Fibroblast of upper back skin (primary cell): ENCODE data around the gene PLXNA2.

Source experiments
- DNase-seq: peaks from one replicate; pipeline ENCODE4 v3.0.0-alpha.2; 2013

Gene PLXNA2

DNA sequence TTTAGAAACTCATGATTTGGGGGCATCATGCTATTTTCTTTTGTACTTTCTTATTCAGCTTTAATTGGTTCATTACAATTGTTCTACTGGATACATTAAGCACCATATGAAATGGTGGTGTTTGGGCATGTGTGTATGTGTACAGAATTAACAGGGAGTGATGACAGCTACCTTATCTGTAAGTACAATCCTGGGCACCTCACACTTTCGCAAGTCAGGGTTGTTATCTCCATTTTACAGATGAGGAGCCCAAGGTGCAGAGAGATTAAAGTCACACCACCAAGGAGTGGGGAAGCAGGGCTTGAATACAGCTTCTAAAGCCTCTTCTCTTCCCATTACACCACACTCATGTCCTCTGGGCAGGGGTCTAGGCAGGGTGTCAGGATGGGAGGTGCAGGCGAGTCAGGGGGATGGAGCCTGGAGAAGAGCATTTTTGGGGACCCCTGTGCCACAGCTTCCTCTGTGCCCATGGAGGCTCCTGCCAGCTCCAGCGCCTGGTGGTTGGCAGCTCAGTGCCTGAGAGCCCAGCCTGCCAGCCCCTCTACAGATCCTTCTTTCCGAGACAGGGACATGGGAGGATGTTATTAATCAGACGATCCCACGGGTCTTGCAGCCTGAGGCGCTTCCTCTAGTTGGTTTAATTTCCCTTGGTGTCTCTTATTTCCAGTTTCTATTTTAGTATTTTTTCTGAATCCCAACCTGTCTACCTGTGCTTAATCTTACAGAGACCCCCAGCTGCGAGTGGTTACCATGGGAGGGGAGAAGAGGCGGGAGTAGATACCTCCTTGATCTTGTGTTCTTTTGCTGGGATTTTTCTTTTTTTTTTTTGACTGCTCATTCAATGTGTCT, 207.0 kb downstream of the PLXNA2 start:
- no peak for DNase-seq

DNA sequence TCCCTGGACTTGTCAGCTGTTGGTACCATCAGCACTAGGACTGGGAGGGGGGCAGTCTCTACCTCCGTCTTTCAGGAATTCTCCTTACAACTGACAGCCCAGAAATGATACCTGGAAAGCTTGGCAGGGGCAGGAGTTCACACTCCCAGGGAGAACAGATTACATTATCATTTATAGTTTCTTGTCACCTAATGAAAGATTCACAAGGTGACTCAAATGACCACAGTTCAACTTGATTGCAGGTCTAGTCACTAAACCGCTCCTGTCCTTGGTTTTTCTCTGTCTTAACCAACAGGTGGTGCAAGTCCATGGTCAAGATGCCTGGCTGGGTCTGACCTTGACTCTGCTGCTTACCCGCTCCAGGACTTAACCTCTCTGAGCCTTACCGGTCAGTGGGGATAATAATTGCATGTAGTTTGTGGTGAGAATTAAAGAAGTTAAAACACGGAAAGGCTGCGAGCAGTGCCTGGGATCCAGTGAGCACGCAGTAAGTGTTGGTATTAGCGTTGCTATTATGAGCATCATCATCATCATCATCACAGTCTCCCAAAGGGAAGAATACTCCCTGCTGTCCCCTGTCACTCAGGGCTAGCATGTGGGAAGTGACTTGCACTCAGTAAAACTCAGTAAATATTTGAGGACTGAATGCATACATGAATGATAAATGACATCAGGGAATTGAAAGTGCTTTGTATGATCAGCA, 207.9 kb downstream of the PLXNA2 start:
- DNase-seq = no peak

DNA sequence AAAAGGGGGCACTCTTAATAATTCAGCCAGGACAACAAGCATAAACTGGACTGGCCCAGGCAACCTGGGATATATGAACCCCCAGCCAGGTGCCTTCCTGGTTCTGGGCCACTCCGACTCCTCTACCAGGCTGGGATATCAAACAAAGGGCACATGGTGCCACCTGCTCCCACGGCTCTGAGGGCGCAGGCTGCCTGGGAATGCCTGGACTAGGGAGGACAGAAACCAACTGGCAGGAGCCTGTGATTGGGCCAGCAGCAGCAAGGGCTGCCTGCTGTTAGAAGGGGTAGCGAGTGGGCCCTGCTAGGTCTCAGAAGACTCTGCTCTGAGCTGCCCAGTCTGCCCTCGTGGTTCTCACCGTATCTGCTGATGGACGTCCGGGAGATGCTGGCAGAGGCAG, 210.0 kb downstream of the PLXNA2 start:
- no peak for DNase-seq

DNA sequence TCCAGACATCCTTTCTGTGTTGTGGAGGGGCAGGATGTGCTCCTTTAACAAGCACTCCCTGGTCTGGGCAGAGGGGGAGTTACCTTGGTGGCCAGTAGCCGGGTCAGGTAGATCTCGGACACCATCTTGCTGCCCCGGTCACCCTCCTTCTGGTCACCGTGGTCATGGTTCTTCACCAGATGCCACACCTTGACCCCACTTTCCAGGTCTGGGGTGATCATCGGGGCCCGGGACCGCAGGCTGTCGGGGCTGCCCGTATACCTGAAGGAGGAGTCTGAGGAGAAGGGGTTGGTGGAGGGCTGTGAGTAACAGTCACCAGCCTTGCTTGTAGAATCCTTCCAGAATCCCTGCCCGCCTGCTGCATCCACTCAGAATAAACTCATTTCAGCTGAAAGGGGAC, 210.9 kb downstream of the PLXNA2 start:
- no peak for DNase-seq

DNA sequence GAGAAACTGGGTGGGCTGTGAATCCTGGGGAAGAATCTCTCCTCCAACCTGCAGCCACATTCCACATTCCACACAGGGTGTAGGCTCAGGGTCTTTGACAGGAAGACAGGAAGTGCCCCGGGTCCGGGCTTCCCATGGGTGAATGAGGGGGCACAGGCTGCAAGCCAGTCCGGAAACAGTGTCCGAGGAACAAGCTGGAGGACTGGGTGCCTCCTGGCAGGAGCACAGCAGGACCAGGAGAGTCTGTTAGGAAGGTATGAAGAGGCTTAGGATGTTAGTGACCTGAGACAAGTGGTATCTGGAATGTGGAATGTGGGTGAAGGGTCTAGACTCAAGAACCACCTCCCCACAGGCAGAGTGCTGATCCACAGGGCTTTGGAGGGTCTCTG, 212.3 kb downstream of the PLXNA2 start:
- DNase-seq = no peak

DNA sequence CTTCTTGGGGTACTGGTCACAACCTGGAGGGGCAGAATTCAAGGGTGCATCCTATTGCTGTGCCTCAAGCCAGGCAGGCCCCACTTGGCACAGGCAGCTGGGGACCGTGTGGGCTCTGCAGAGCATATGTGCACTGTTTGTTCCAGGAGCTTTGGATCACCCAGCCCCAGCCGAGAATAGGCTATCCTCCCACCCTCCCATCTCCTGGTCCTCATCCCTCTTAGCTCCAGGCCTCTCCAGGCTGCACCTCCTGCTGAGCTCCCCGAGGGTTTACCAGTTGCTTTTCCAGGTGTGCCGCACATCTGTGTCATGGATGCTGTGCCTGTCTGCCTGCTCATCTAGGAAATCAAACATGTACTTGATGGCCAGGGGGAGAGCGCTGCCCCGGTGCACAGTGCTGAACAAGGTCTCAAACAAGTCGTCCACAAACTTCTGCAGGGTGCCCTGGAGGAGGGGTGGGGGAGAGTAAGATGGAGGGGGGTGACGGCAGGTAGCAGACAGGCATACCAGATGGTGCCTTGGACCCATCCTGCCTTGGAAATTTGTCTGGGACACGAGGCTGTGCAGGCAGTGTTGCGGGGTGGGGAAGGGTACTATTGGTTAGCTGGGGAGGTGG, 212.8 kb downstream of the PLXNA2 start:
- no peak for DNase-seq

DNA sequence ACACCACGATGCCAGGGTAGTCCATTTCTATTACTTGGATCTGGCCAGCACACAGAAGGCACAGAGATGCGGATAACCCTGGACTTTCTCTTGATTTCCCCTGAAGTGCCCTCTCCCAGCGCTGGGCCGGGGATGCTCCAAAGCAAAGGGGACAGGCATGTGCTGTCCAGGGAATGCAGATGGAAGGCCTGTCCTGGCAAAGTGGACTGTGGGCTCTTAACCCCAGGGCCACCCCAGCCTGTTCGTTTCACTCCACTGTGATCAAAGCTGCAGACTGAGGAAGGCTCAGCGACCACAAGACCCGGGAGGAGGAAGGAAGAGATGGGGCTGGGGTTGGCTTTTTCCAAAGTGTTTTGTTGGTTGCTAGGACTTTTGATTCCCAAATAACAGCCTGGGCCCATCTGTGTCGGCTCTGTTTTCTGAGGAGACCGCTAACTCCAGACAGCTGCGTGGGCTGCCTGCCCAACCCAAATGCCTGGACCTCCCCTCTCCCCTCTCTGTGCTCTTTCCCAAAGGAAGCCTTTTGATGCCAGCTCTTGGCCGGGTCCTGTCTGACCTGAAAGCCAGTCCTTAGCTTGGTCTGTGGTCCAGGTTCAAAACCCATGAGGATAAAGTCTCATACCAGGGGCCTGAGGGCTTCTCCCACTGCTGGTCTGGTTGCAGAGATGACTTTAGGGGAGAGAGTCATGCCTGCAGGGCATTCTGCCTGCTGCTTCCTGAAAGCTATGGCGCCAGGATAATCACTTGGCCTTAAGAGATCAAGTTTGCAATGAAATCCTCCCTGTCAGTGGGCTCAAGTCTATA, 213.7 kb downstream of the PLXNA2 start:
- DNase-seq = peak; percentile 61

DNA sequence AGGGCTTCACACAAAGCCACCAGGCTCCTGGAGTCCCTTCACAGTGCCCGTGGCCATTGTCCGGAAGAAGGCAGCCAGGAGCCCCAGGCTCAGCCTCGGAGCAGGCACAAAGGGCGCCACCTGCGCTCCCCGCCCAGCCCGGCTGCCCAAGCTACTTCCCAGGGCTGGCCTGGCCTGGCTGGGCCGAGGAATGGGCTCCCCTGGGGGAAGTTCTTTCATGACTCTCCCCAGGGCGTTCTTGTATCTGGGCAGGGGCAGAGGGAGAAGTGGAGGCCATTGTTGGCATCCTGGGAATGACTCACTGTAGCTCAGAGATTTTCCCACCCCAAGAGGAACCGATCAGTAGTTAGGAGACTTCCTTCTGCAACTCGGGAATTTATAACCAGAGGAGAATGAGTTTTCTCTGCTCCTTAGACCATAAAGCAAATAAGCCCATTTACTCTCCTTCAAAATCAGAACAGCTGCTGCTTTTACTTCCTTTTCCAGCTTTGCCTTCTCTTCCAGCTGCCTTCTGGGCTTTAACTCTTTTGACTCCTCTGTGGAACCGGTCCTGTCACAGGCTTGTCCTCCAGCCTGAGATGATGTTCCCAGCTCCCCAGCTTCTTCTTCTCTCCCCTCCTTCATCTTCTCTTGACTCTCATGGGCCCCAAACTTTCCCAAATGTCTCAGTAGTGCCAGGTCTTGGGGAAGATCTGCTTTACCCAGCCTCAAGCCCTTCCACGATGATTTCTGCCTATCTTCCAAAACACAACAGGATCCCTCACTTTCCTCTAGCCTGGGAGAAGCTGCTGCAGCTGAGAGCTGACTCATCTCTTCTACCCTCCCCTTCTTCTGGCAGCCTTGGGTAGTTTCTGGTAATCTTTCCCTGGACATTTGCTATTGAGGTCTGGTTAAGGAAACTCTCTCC, 214.6 kb downstream of the PLXNA2 start:
- peak; percentile 74 for DNase-seq

DNA sequence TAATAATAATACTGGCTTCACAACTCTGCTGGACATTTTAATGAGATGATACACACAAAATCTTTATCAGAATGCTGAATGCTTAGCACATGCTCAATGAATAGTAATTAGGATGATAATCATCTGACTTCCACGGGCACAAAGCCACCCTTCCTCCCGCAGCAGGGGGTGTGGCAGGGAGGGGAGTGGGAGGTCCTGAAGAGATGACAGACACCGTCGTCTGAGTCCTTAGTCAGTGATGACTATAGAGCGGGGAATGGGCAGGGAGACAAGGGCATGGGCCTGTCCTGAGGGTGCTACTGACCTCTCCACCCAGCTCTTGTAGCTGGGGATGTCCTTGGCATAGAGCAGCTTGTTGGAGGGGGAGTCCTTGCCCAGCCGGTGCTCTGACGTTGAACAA, 215.7 kb downstream of the PLXNA2 start:
- DNase-seq = no peak

DNA sequence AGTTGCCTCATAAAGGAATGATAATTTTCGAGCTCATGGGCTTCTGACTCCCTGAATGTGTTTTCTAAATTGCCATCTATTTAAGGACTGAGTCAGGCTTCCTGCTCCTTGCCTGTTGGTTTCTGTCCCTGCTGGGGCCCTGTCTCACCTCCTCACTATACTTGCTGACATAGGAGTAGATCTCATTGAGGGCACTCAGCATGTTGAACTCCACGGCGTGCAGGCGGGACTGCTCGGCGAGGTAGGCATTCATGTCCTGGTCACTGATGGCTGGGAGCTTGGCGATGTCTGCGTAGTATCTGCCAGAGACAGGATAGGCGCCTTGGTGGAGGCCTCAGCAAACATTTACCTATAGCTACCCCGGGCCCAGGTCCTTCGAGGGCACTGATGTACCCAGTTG, 216.3 kb downstream of the PLXNA2 start:
- DNase-seq = no peak

DNA sequence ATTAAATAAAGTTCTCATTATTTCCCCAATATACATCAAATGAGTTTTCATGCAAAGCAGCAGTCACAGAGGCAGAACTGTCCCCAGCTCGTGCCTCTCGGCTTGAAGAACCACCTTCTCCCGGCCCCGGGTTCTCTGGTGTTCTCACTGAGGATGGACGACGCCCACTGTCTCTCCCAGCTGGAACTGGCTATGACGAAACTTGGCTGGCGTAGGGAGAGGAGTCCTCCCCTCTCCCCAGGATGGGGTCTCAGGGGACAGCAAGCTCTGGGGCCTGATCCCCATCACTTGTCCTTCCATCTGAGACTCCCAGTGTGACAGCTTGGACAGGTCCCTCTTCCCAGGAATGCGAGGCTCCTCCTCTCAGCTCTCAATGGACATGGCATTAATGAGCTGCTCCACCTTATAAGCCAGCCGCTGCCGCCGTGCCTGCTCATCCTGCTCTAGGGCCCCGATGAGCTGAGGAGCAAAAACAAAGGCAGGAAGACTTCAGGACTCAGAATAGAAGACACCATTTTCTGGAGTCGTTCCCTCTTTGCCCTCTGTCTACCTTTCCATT, 217.2 kb downstream of the PLXNA2 start:
- DNase-seq = no peak

DNA sequence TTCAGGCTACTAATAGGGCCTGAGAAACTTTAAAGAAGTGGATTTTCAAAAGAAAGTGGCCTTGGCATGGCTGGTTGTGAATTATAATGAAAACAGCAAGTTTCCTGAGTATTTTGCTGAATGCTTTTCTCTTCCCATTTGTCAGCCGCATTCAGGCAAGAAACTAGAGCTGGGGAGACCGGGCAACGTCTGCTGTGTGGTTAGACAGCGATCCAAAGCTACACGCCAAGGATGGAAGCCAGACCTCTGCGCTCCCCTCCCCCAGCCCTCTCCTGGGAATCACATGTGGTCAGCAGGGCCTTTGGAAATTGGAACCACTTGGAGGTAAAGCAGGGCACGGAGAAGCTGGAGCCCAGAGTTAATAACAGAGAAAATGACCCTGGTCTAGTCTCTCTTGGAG, 219.2 kb downstream of the PLXNA2 start:
- DNase-seq = peak; percentile 82

DNA sequence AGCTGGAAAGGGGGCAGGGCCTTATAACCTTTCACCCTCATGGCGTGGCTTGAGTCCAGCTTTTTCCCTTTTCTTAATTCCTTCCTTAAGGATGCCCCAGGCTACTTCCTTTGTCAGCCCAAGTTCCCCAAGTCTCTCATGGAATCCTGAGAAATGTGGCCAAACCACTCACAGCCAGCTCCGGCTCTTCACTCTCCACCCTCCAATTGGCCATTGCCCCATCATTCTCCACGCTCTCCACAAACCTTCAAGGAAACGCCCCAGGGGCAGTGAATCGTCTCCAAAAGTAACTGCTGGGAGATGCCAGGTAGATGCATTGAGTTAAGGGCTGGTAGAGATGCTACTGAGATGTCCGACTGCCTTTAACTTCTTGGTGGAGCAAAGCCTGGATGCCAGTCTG, 219.8 kb downstream of the PLXNA2 start:
- DNase-seq = no peak

DNA sequence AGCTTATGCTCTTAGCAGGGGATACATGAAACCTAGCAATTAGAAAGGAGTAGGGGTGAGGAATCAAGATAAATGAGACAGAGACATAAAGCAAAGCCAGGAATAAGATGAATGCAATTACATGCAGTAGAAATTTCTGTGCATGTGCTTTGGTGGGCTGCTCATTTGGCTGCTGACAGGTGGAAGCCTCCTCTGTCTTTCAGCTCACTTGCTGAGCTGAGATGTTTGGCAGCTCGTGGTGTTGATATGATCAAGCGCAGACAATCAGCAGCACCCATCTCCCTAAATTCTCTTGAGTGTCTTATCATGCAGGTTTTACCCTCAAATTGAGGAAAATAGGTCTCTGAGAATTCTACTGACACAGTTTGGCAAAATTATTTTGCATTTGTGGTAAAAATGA, 224.9 kb downstream of the PLXNA2 start:
- no peak for DNase-seq

DNA sequence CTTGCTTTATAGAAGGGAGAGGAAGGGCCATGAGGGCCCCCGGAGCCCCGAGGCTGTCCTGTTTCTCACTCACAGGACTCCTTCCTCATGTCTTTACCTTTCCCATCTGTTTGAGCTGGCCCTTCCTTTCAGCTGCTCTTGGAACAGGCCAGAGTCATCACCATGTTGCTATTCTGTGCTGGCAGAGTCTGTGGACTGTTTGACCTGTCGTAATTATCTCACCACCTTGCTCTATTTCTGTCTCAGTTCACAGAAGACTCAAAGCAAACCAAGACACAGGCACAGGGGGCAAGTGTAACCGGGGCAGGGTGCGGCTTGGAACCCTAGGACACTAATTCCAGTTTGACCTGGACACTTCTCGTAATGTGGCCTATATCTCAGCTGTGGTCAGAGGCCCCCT, 228.9 kb downstream of the PLXNA2 start:
- no peak for DNase-seq

DNA sequence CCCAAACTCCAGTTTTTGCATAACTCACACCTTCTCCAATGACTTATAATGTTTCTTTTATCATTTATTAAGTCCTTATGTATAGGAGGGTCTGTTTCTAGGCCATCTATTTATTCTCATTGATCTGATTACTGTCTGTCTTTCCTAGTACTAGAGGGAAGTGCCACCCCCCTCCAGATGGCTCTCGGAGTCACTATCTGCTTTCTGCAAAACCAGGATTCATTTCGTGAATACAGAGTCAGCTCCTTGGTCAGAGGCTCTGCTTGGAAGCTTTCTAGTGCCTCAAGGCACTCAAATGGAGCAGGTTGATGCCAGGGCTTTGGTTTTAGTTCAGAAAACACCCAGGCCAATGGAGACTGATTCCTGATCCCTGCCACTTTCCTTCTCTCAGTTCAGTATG, 231.0 kb downstream of the PLXNA2 start:
- no peak for DNase-seq

DNA sequence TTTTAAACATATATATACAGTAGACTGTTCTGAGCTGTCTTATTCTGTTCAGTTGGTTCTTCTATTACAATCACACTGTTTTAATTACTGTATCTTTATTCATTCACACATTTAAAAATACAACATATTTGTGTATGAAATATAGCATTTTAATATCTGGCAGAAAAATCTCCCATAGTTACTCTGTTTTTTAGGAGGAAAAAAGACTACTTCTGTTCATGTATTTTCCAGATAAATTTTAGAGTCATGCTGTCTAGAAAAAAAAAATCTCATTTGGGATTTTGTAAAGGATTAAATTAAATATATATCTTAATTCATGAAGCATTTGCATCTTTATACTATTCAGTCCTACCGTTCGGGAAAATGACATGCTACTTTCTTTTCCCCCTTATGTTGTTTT, 231.5 kb downstream of the PLXNA2 start:
- no peak for DNase-seq

DNA sequence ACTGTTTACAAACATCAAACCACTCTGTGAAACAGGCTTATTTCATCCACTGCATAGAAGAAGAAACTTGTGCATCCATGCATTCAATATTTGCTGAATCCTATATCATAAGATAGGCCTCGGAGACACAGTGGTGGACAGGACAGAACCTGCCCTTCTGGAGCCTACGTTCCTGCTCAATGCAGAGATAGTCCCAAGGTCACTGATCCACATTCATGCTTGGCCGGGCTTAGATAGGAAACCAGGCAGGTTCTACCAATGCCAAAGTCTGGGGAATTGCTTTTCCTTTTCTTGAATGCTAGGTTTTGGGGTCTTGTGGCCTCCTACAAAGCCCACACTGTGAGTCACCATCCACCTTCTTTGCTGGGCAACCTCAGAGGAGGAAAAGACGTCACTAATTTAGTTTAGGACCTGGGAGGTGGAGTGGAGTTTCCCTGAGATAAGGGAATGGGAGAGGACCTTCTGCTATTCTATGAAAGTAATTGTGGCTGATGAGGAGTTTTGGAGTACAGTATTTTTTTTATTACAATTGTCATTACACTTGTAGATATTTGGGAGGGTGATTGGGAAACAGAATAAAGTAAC, 233.6 kb downstream of the PLXNA2 start:
- DNase-seq = no peak

DNA sequence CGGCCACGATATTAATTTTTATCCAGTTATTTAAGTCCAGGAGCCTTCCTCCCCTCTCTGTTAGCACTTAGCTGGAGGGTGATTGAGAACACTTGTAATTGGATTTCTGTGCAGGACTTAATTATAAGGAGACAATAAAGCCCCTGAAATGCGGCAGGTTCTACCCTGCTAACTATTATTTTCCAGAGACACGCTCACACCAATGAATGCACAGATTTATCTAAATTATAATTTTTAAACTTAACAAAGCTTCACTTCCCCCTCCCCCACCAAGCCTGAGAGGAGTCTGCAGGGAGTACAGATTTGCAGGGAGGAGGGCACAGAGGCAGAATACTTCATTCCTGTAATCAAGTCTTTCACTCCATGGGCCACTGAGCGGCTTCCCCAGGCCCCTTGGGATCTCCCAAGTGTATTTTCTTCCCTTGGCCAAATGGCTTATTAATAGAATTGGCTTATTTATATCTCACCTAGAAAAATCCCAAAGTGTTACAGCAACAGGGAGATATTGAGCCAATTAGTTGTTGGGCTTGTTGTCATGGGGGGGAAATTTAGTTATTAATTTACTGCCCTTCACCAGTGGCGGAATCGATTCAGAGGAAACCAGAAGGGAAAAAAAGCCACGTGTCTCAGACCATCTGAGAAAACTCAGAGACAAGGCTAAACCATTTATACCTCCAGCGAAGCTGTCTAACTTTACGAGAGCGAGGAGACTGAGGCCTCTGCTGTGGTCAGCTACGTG, 234.3 kb downstream of the PLXNA2 start:
- no peak for DNase-seq

DNA sequence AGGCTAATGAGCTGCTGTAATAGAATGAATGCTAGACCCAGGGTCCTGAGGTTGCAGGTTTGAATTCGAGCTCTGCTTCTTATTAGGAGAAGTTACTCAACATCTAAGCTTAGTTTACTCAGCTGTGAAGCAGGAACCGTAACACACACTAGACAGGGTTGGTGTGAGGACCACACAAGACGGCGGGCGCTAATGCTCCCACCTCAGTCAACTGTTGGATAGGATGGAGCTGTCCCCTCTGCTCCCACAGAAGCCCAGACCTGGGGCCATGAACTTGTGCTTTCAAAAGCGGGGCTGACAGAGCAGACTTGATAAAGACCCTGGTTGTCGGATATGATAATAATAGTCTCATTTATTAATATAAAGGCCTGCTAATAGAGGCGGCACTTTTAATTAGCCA, 234.9 kb downstream of the PLXNA2 start:
- DNase-seq = no peak

DNA sequence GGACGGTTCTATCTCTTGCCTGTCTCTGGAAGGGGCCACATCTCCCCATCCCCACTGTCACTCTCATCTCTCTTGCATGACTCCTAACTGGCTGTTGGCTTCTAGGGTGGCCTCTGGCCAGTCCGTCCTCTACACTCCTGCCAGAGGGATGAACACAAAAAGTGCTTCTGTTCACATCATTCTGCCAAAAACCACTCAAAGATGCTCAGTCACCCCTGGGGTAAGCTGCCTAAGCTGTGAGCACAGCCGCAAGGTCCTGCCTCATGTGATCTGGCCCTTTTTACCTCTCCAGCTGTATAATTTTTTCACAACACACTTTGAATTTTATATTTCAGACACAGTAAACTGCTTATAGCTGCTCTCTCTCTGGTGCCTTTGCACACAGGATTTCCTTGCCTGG, 235.7 kb downstream of the PLXNA2 start:
- DNase-seq = no peak
